NCI-H2171 treated with DMSO at 0.1 percent for 48 hours (cell line): ENCODE measurements around the gene MYH9.
"Not testable (repeated sequence)": the region's sequence is repeated elsewhere in the genome, so short reads cannot be mapped to it uniquely, and the experiment has no call there.

ENCODE experiments used
- DNase-seq: peaks from one replicate; lab custom pipeline; 2025; lab: John Stamatoyannopoulos, UW

Gene MYH9

GRCh38 chr22:36413022-36413775, 25.4 kb upstream of the MYH9 start:
- peak; percentile 65 for DNase-seq

- DNase-seq: peak; percentile 44
Observed at GRCh38 chr22:36411589-36412258, 24.0 kb upstream of the MYH9 start.

- peak; percentile 99 for DNase-seq
Observed at GRCh38 chr22:36409911-36410756, 22.4 kb upstream of the MYH9 start.

- not testable (repeated sequence) for DNase-seq
Observed at GRCh38 chr22:36409554-36409910, 21.8 kb upstream of the MYH9 start.

- no peak for DNase-seq
Observed at GRCh38 chr22:36409056-36409455, 21.3 kb upstream of the MYH9 start.

- no peak for DNase-seq
Observed at GRCh38 chr22:36406721-36407120, 19.0 kb upstream of the MYH9 start.

- DNase-seq: peak; percentile 32
Observed at GRCh38 chr22:36405671-36406538, 18.1 kb upstream of the MYH9 start.

GRCh38 chr22:36405221-36405661, 17.5 kb upstream of the MYH9 start:
- DNase-seq: no peak

- no peak for DNase-seq
Observed at GRCh38 chr22:36404446-36404845, 16.7 kb upstream of the MYH9 start.

GRCh38 chr22:36399472-36399778, 11.7 kb upstream of the MYH9 start:
- DNase-seq: no peak

- no peak for DNase-seq
Observed at GRCh38 chr22:36398601-36399471, 11.1 kb upstream of the MYH9 start.

- no peak for DNase-seq
Observed at GRCh38 chr22:36397131-36398093, 9.6 kb upstream of the MYH9 start.

- no peak for DNase-seq
Observed at GRCh38 chr22:36395915-36396314, 8.1 kb upstream of the MYH9 start.

- DNase-seq: no peak
Observed at GRCh38 chr22:36395055-36395849, 7.5 kb upstream of the MYH9 start.

- no peak for DNase-seq
Observed at GRCh38 chr22:36391638-36392037, 3.9 kb upstream of the MYH9 start.

GRCh38 chr22:36389122-36389521, 1.4 kb upstream of the MYH9 start:
- DNase-seq: not testable (repeated sequence)

GRCh38 chr22:36387709-36387958, 133 bp downstream of the MYH9 start:
- DNase-seq: no peak

GRCh38 chr22:36386900-36387708, 663 bp downstream of the MYH9 start:
- no peak for DNase-seq
